ENCODE measurements around the gene AMZ2. TPM values are rescaled to one million over a fixed set of nuclear protein-coding genes. Genes with fewer than 3 reads are reported as not detected.
"Not testable (repeated sequence)": the region's sequence is repeated elsewhere in the genome, so short reads cannot be mapped to it uniquely, and the experiment has no call there.

The AMZ2 gene
- total RNA-seq, 2 donors from 2014 or later = 64.0 to 89.4 TPM

DNA sequence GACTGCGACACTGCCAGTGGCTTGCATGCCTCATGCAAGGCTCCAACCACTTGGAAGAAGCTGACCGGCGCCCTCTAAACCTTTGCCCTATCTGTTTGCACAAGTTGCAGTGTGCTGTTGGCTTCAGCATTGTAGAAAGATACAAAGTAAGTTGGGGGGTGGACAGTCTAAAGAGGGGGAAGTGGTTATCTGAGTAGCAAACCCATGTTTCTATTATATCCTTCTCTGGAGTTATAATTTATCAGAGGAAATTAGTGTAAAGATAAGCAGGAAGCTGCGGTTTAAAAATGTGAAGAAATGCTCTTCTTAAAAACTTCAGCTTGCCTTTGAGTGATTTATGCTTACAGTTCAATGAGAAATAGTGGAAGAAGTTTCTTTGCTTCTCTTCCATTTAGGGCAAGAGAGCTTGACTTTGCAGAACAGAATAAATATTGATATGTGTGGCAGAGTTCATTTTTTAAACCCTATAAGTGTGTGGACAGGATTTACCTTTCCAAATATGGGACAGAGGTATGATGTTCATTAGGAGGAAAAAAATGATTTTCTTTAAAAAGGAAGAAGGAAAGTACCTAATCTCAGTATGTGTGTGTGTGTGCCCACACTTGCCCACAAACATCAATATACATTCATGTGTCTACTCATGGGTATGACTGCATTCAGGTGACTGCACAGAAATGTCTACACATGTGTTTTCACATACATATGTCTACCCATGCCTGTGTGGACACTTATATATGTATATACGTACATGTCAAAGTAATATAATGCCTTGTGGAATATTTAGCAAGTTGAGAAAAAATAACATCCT is 8.1 kb downstream of the AMZ2 start:
- no peak overlapping the region for H3K4me3 ChIP-seq (ENCODE audit: low read length)
- no peaks in the 10 kb centered on the region for H3K4me1 ChIP-seq (ENCODE audit: control insufficient read depth, insufficient read depth, low read length)
- Mint-ChIP-seq H3K36me3 (ENCODE audit: low read depth) (peaks cover 48% of the 10 kb centered on the region), H3K4me1 (peaks cover 2% of the 10 kb centered on the region), H3K9me3 (no peaks in the 10 kb centered on the region), H3K4me3 (no peak overlapping the region), H3K27ac (no peak overlapping the region), H3K27me3 (ENCODE audit: insufficient read depth) (peaks cover 9% of the 10 kb centered on the region)
- H3K9me3 ChIP-seq (ENCODE audit: control insufficient read depth, low read length) = no peaks in the 10 kb centered on the region
- no peak overlapping the region for H3K9ac ChIP-seq (ENCODE audit: extremely low read depth, low read length, poor library complexity, severe bottlenecking)
- H3K27me3 ChIP-seq (ENCODE audit: control insufficient read depth, insufficient read depth, low read length, poor library complexity, severe bottlenecking) = no peaks in the 10 kb centered on the region
- H3K36me3 ChIP-seq (ENCODE audit: control insufficient read depth, insufficient read depth, low read length) = peaks cover 47% of the 10 kb centered on the region
- 93 to 94% methylated on average over 4 of the region's 5 CpGs for WGBS, 2 experiments (ENCODE audit: insufficient coverage in 1 of 2, insufficient read length in 1 of 2)
- TF ChIP-seq, protein P1, sequence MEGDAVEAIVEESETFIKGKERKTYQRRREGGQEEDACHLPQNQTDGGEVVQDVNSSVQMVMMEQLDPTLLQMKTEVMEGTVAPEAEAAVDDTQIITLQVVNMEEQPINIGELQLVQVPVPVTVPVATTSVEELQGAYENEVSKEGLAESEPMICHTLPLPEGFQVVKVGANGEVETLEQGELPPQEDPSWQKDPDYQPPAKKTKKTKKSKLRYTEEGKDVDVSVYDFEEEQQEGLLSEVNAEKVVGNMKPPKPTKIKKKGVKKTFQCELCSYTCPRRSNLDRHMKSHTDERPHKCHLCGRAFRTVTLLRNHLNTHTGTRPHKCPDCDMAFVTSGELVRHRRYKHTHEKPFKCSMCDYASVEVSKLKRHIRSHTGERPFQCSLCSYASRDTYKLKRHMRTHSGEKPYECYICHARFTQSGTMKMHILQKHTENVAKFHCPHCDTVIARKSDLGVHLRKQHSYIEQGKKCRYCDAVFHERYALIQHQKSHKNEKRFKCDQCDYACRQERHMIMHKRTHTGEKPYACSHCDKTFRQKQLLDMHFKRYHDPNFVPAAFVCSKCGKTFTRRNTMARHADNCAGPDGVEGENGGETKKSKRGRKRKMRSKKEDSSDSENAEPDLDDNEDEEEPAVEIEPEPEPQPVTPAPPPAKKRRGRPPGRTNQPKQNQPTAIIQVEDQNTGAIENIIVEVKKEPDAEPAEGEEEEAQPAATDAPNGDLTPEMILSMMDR (conservative IDR thresholded peaks at IDR 0.05) = no peak
- no peak overlapping the region for H3K27ac ChIP-seq (ENCODE audit: low read depth, low read length)
- no peak for DNase-seq

DNA sequence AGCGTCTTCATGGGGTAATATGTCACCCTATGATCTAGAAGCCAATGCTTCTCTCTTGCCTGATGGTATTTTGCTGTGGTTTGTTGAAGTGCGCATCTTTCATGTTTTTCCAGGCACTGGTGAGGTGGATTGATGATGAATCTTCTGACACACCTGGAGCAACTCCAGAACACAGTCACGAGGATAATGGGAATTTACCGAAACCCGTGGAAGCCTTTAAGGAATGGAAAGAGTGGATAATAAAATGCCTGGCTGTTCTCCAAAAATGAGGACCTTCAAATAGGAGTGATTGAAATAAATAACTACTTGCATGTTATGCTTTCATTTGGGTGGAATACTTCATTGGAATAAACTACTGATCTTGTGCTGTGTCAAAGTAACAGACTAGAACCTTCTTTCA is 8.9 kb downstream of the AMZ2 start:
- not testable (repeated sequence) for H3K27ac ChIP-seq (ENCODE audit: low read depth, low read length); H3K27me3 ChIP-seq (ENCODE audit: control insufficient read depth, insufficient read depth, low read length, poor library complexity, severe bottlenecking); H3K27ac Mint-ChIP-seq; H3K9me3 Mint-ChIP-seq; H3K9me3 ChIP-seq (ENCODE audit: control insufficient read depth, low read length); H3K27me3 Mint-ChIP-seq (ENCODE audit: insufficient read depth); H3K4me3 ChIP-seq (ENCODE audit: low read length); DNase-seq; H3K4me1 Mint-ChIP-seq; H3K4me1 ChIP-seq (ENCODE audit: control insufficient read depth, insufficient read depth, low read length); H3K9ac ChIP-seq (ENCODE audit: extremely low read depth, low read length, poor library complexity, severe bottlenecking); H3K4me3 Mint-ChIP-seq
- peaks cover 44% of the 10 kb centered on the region for H3K36me3 ChIP-seq (ENCODE audit: control insufficient read depth, insufficient read depth, low read length)
- peaks cover 44% of the 10 kb centered on the region for H3K36me3 Mint-ChIP-seq (ENCODE audit: low read depth)
- WGBS, 2 experiments (ENCODE audit: insufficient coverage in 1 of 2, insufficient read length in 1 of 2) = 97 to 100% methylated on average over 5 of the region's 5 CpGs

DNA sequence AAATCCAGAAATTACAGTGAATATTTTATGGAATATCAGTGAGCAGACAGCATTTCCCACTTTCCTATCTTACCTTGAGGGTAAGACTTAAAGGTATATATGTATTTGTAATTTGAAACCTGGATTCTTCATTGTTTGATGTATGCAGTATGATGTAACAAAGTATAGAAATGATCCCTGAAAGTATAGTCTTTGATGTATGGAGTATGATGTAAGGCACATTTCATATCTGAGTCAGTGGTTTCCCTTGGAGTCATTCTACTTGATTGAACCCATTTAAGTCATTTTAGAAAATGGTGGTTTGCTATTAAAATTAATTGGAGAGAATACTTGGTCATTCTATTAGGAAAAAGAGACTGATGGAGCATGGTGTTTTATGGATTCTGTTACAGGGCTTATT is 10.1 kb downstream of the AMZ2 start:
- Mint-ChIP-seq H3K27ac (no peak overlapping the region), H3K27me3 (ENCODE audit: insufficient read depth) (peaks cover 9% of the 10 kb centered on the region)

DNA sequence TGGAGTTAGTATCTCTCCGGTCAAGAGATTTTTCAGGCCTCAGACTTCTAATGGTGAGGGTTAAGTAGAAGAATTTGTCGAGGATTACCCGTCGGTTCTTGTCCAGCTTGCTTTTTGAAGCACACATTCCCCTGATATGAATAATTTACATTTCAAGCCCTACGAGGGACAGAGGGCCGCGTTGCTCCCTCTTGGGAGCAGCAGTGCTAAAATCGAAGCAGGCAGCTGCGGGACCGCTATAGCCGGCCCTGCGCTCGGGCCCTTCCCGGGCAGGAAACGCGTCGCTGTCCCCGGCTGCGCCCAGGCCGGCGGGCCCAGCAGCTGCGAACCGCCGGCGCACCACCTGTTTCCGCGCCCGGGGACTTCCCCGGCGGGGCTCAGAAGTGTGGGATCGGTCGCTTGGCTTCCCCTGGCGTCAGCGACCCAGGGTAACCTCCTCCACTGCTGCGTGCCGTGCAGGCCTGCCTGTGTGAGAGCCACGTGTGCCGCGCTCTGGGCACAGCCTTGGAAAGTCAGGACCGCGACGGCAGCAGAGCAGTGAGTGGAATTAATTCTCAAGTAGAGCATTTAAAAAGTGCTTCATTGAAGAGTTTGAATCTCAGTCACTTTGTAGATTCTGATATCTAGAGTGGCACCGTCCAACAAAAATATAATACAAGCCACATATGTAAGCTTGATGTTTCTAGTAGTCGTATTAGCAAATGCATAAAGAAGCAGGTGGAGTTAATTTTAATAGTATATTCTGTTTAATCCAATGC is 11.2 kb downstream of the AMZ2 start:
- not testable (repeated sequence) for H3K27ac Mint-ChIP-seq; H3K9me3 ChIP-seq (ENCODE audit: control insufficient read depth, low read length); H3K4me1 Mint-ChIP-seq; H3K27me3 ChIP-seq (ENCODE audit: control insufficient read depth, insufficient read depth, low read length, poor library complexity, severe bottlenecking); H3K27ac ChIP-seq (ENCODE audit: low read depth, low read length); H3K9ac ChIP-seq (ENCODE audit: extremely low read depth, low read length, poor library complexity, severe bottlenecking); H3K4me1 ChIP-seq (ENCODE audit: control insufficient read depth, insufficient read depth, low read length); H3K9me3 Mint-ChIP-seq; H3K27me3 Mint-ChIP-seq (ENCODE audit: insufficient read depth)
- peaks cover 26% of the 10 kb centered on the region for H3K36me3 ChIP-seq (ENCODE audit: control insufficient read depth, insufficient read depth, low read length)
- H3K4me3 ChIP-seq (ENCODE audit: low read length) = peak overlapping the region; percentile 40
- WGBS, 2 experiments (ENCODE audit: insufficient coverage in 1 of 2, insufficient read length in 1 of 2) = 13 to 100% methylated on average over 1 to 30 of the region's 44 CpGs
- peak; percentile 84 for DNase-seq
- peaks cover 27% of the 10 kb centered on the region for H3K36me3 Mint-ChIP-seq (ENCODE audit: low read depth)
- peak overlapping the region; percentile 42 for H3K4me3 Mint-ChIP-seq

More for the DNA sequence above, 10.1 kb downstream of the AMZ2 start:
- Histone ChIP-seq H3K4me1 (ENCODE audit: control insufficient read depth, insufficient read depth, low read length) (no peaks in the 10 kb centered on the region), H3K4me3 (ENCODE audit: low read length) (no peak overlapping the region), H3K27me3 (ENCODE audit: control insufficient read depth, insufficient read depth, low read length, poor library complexity, severe bottlenecking) (no peaks in the 10 kb centered on the region), H3K27ac (ENCODE audit: low read depth, low read length) (no peak overlapping the region), H3K36me3 (ENCODE audit: control insufficient read depth, insufficient read depth, low read length) (peaks cover 31% of the 10 kb centered on the region), H3K9me3 (ENCODE audit: control insufficient read depth, low read length) (no peaks in the 10 kb centered on the region), H3K9ac (ENCODE audit: extremely low read depth, low read length, poor library complexity, severe bottlenecking) (no peak overlapping the region)
- Mint-ChIP-seq H3K9me3 (no peaks in the 10 kb centered on the region), H3K4me1 (peaks cover 2% of the 10 kb centered on the region), H3K4me3 (no peak overlapping the region), H3K36me3 (ENCODE audit: low read depth) (peaks cover 37% of the 10 kb centered on the region)
- DNase-seq = no peak
- TF ChIP-seq, protein P1 (conservative IDR thresholded peaks at IDR 0.05) = no peak

DNA sequence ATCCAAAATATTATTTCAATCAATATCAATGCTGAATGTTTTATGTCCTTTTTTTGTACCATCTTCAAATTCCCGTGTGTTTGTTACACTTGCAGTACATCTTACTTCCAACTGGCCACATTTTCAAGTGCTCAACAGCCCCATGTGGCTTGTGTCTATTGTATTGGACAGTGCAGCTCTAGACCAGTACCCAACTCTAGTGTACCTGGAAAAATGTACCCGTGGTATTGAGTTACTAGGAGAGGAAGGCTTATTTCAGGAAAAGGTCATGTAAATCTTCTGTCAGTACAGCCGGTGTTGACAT is 11.8 kb downstream of the AMZ2 start:
- H3K4me1 Mint-ChIP-seq; H3K4me3 ChIP-seq (ENCODE audit: low read length); H3K9ac ChIP-seq (ENCODE audit: extremely low read depth, low read length, poor library complexity, severe bottlenecking); H3K27ac Mint-ChIP-seq; H3K27ac ChIP-seq (ENCODE audit: low read depth, low read length); DNase-seq; H3K4me1 ChIP-seq (ENCODE audit: control insufficient read depth, insufficient read depth, low read length); H3K27me3 Mint-ChIP-seq (ENCODE audit: insufficient read depth); H3K27me3 ChIP-seq (ENCODE audit: control insufficient read depth, insufficient read depth, low read length, poor library complexity, severe bottlenecking); H3K9me3 ChIP-seq (ENCODE audit: control insufficient read depth, low read length); H3K9me3 Mint-ChIP-seq: not testable (repeated sequence)
- Mint-ChIP-seq H3K36me3 (ENCODE audit: low read depth) (peaks cover 23% of the 10 kb centered on the region), H3K4me3 (peak overlapping the region; percentile 42)
- H3K36me3 ChIP-seq (ENCODE audit: control insufficient read depth, insufficient read depth, low read length) = peaks cover 20% of the 10 kb centered on the region
- WGBS, 2 experiments (ENCODE audit: insufficient coverage in 1 of 2, insufficient read length in 1 of 2) = 85% methylated on average over 2 of the region's 3 CpGs; no CpG with 5 or more reads in 1 of the 2 experiments
